ENCODE results near the gene BMP7.

Gene BMP7

DNA sequence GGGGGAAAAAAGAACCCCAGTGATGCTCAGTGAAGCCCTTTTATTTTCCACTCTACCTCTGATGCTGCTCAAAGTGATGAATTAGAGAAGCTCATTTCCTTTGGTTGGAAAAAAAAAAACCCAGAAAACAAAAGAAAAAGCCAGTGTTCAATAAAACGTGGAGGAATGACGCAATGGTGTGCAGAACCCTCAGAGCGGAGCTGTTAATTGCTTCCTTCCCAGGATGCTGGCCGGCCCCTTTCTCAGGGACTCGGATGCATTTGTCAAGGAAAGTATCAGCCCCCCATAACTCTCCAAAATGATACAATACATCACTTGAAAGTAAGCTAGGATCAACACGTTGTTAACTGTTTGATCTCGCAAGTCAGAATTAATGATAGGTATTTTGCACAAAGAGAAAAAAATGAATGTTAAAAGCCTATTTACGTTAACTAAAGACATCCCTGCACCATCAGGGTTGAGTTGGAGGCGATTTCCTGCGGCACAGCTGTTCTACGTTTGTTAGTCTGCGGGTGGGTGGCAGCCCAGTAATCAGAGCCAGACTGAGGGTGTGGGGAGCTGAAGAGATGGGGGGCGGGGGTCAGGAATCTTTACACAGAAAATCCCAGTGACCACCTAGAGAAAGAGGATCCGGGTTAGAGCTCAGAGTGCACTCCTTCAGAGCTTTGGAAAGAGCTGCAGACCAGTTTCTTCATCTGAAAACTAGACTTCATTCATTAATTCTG, 132.4 kb downstream of the BMP7 start:
- DNase-seq (ENCODE audit: extremely low read depth, low read depth) = no peak
- TF ChIP-seq, protein P1, sequence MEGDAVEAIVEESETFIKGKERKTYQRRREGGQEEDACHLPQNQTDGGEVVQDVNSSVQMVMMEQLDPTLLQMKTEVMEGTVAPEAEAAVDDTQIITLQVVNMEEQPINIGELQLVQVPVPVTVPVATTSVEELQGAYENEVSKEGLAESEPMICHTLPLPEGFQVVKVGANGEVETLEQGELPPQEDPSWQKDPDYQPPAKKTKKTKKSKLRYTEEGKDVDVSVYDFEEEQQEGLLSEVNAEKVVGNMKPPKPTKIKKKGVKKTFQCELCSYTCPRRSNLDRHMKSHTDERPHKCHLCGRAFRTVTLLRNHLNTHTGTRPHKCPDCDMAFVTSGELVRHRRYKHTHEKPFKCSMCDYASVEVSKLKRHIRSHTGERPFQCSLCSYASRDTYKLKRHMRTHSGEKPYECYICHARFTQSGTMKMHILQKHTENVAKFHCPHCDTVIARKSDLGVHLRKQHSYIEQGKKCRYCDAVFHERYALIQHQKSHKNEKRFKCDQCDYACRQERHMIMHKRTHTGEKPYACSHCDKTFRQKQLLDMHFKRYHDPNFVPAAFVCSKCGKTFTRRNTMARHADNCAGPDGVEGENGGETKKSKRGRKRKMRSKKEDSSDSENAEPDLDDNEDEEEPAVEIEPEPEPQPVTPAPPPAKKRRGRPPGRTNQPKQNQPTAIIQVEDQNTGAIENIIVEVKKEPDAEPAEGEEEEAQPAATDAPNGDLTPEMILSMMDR (IDR thresholded peaks at IDR 0.05; ENCODE audit: low read depth, low read length) = no peak

GRCh38 chr20:57131601-57132391, 134.6 kb downstream of the BMP7 start:
- TF ChIP-seq, protein P1 (IDR thresholded peaks at IDR 0.05; ENCODE audit: low read depth, low read length) = no peak

DNA sequence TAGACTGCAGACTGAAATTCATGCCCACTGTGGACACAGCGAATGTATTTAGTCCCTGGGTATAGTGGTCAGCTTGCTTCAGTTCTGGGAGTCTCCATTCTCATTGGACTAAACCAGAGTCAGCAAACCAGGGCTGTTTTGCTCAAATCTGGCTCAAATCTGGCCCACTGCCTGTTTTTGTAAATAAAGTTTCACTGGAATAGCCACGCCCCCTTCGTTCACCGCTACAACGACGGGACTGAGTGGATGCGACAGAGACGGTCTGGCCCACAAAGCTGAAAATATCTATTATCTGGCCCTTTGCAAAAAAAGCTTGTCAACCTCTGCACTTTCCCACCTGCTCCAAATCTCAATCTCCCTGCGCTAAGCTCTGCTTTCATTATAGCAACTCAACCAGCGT, 135.4 kb downstream of the BMP7 start:
- TF ChIP-seq, protein P1 (IDR thresholded peaks at IDR 0.05; ENCODE audit: low read depth, low read length) = no peak
- DNase-seq (ENCODE audit: extremely low read depth, low read depth) = no peak

More at GRCh38 chr20:57131601-57132391, 134.6 kb downstream of the BMP7 start:
- no peak for DNase-seq (ENCODE audit: extremely low read depth, low read depth)

GRCh38 chr20:57130160-57130772, 136.2 kb downstream of the BMP7 start:
- TF ChIP-seq, protein P1 (IDR thresholded peaks at IDR 0.05; ENCODE audit: low read depth, low read length) = no peak
- no peak for DNase-seq (ENCODE audit: extremely low read depth, low read depth)

DNA sequence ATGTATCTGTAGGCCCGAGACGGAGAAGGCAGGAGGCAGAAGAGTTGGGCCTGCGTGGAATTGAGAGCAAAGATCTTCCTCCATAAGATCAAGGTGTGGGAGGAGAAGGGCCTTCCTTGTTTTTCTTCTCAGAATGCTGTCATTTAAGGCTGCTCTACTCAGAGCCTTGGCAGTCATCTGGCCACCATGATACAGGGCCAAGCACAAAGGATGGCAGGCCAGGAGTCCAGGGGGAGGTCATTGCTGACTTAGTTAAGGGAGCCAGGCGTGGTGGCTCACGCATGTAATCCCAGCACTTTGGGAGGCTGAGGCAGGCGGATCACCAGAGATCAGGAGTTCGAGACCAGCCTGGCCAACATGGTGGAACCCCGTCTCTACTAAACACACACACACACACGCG, 137.1 kb downstream of the BMP7 start:
- TF ChIP-seq, protein P1 (IDR thresholded peaks at IDR 0.05; ENCODE audit: low read depth, low read length) = no peak
- DNase-seq (ENCODE audit: extremely low read depth, low read depth) = no peak

DNA sequence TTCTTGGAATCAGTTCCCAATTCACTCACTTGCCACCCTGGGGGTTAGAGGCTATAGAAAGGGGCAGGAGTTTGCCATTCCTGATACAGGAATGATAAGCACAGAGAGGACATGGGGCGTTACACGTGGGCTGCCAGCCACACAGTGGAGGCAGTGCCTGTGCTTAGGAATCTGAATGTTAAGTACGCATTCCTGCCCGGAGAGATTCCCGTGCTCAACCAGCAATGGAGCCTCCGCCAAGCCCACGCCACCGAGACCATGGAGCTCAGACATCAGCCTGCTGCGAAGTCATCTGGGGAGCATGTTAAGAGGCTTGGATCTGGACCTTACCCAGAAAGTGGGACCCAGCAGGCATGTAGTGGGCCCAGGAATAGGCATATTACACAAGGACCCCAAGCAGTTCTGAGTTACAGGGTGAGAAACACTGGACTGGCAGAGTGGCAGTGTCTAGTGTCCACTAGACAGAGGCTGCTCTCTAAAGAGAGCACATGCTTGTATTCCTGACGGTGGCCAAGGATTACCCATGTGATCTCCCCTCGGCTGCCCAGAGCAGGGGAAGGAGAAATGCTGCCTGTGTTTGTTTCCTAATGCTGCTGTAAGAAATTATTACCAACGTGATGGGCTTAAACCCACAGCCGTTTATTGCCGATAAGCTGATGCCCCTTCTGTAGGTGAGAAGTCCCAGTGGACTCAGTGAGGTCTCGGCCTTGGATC, 138.2 kb downstream of the BMP7 start:
- TF ChIP-seq, protein P1 (IDR thresholded peaks at IDR 0.05; ENCODE audit: low read depth, low read length) = no peak

More for the DNA sequence above, 138.2 kb downstream of the BMP7 start:
- DNase-seq (ENCODE audit: extremely low read depth, low read depth) = no peak

Measured in AG09319 (cell line).